Measurements from ENCODE around the gene MMADHC. TPM values are rescaled to one million over a fixed set of nuclear protein-coding genes. Genes with fewer than 3 reads are reported as not detected.
A peak's percentile ranks its signal among the peaks of the same experiment; 100 is the strongest.

MMADHC gene
- 100 to 1,000 TPM in 1 of 2 donors, 10 to 100 TPM in 1; 63.7 to 121 TPM for total RNA-seq

GRCh38 chr2:149587220-149587949 lies at the start of gene MMADHC:
TSS of gene MMADHC (minus strand) at chr2:149587775. CDS start at chr2:149587097, 678 bp downstream.
- Histone ChIP-seq H3K4me1 (replicated peaks) (no peaks in the 10 kb centered on the region), H3K36me3 (no peaks in the 10 kb centered on the region), H3K4me3 (peak within 1 kb of the TSS; percentile 59 to 90), H3K27ac (peak within 1 kb of the TSS; percentile 90 to 98), H3K9me3 (no peaks in the 10 kb centered on the region), H3K27me3 (replicated peaks; ENCODE audit: insufficient read depth) (no peaks in the 10 kb centered on the region)
- DNase-seq (ENCODE audit: low spot score), result peak; percentile 95
- under 1% methylated on average over 45 of the region's 45 CpGs for WGBS
- intact Hi-C loops (cut with DNase I), result no loop called here
- TF ChIP-seq POLR2AphosphoS5 (IDR thresholded peaks at IDR 0.05) (peak; percentile 99), POLR2A (IDR thresholded peaks at IDR 0.05) (peak; percentile 94)
- TF ChIP-seq, protein P1, sequence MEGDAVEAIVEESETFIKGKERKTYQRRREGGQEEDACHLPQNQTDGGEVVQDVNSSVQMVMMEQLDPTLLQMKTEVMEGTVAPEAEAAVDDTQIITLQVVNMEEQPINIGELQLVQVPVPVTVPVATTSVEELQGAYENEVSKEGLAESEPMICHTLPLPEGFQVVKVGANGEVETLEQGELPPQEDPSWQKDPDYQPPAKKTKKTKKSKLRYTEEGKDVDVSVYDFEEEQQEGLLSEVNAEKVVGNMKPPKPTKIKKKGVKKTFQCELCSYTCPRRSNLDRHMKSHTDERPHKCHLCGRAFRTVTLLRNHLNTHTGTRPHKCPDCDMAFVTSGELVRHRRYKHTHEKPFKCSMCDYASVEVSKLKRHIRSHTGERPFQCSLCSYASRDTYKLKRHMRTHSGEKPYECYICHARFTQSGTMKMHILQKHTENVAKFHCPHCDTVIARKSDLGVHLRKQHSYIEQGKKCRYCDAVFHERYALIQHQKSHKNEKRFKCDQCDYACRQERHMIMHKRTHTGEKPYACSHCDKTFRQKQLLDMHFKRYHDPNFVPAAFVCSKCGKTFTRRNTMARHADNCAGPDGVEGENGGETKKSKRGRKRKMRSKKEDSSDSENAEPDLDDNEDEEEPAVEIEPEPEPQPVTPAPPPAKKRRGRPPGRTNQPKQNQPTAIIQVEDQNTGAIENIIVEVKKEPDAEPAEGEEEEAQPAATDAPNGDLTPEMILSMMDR (IDR thresholded peaks at IDR 0.05), result no peak

DNA sequence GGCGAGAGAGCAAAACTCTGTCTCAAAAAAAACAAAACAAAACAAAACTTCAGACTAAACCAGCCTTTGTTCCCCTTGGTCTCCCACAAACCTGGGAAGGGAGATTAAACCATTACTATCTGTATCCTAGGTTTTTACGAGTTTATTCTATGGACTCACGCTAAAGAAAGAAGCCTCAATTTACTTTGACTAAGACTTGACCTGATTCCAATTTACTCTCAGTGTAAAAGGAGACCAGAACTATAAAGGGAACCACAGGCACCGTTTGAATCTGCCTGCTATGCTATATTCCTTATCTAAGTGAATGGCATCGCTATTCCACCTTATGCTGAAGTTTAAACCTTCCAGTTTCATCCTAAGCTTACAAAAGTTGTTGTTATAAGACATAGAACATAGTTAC lies 46.5 kb upstream of the MMADHC start:
- H3K4me1 ChIP-seq (replicated peaks), result no peaks in the 10 kb centered on the region
- TF ChIP-seq, protein P1 (IDR thresholded peaks at IDR 0.05), result no peak
- TF ChIP-seq POLR2AphosphoS5 (IDR thresholded peaks at IDR 0.05) (no peak), POLR2A (IDR thresholded peaks at IDR 0.05) (no peak)
- H3K4me3 ChIP-seq, result no peak overlapping the region
- H3K27me3 ChIP-seq (replicated peaks; ENCODE audit: insufficient read depth), result no peaks in the 10 kb centered on the region
- WGBS, result 38% methylated on average over 5 of the region's 5 CpGs
- intact Hi-C loops (cut with DNase I), result no loop called here
- H3K27ac ChIP-seq, result no peak overlapping the region
- no peak for DNase-seq (ENCODE audit: low spot score)
- H3K36me3 ChIP-seq, result no peaks in the 10 kb centered on the region
- H3K9me3 ChIP-seq, result no peaks in the 10 kb centered on the region

DNA sequence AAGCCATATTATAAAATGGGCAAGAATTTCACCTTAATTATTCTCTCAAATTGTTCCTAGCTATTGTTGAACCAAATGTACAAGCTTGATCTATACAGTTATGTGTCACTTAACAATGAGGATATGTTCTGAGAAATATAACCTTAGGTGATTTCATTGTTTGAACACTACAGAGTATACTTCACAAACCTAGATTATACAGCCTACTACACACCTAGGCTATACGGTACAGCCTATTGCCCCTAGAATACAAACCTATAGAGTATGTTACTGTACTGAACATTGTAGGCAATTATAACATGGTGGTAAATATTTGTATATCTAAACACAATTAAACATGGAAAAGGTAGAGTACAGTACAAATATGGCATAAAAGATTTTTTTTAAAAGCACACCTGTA lies 42.9 kb upstream of the MMADHC start:
- no peak for DNase-seq (ENCODE audit: low spot score)
- H3K27me3 ChIP-seq (replicated peaks; ENCODE audit: insufficient read depth), result no peaks in the 10 kb centered on the region
- no peaks in the 10 kb centered on the region for H3K9me3 ChIP-seq
- no peaks in the 10 kb centered on the region for H3K36me3 ChIP-seq
- no peak for TF ChIP-seq POLR2AphosphoS5 (IDR thresholded peaks at IDR 0.05)
- TF ChIP-seq, protein P1 (IDR thresholded peaks at IDR 0.05), result no peak
- no peak for TF ChIP-seq POLR2A (IDR thresholded peaks at IDR 0.05)
- no peak overlapping the region for H3K4me3 ChIP-seq
- 100% methylated on average over 1 of the region's 1 CpG for WGBS
- intact Hi-C loops (cut with DNase I), result no loop called here
- H3K4me1 ChIP-seq (replicated peaks), result no peaks in the 10 kb centered on the region
- no peak overlapping the region for H3K27ac ChIP-seq

DNA sequence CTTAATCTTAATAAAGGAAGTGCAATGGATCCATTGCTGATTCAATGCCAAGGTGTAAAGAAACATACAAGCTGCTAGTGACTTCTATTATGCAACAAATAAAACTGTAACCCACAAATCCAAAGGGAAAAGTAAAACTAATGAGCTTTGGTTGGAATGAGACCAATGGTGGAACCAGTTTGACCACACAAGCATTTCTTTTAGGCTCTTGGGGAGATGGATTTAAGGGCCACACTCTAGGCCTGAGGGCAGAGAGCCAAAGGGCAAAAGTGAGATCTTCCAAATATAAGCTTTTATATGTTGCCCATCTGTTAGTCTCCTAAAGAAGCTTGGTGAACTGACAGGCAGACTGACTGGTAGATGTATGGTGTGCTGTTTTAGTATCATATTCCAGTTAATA lies 41.5 kb upstream of the MMADHC start:
- TF ChIP-seq POLR2A (IDR thresholded peaks at IDR 0.05) (no peak), POLR2AphosphoS5 (IDR thresholded peaks at IDR 0.05) (no peak)
- TF ChIP-seq, protein P1 (IDR thresholded peaks at IDR 0.05), result no peak
- no peaks in the 10 kb centered on the region for H3K36me3 ChIP-seq
- H3K9me3 ChIP-seq, result no peaks in the 10 kb centered on the region
- H3K4me3 ChIP-seq, result no peak overlapping the region
- H3K27me3 ChIP-seq (replicated peaks; ENCODE audit: insufficient read depth), result no peaks in the 10 kb centered on the region
- H3K4me1 ChIP-seq (replicated peaks), result no peaks in the 10 kb centered on the region
- intact Hi-C loops (cut with DNase I), result no loop called here
- DNase-seq (ENCODE audit: low spot score), result no peak
- no peak overlapping the region for H3K27ac ChIP-seq

Data from prostate gland (tissue), 2 donors.